Heart right ventricle (tissue), 16 donors: ENCODE data around the gene DNAJC4. TPM values are rescaled to one million over a fixed set of nuclear protein-coding genes. Genes with fewer than 3 reads are reported as not detected.

Source experiments
- ATAC-seq, 8 donors: fragments of 200-7000 bp; cut with Tn5 transposase; one replicate each; pipeline ENCODE4 v1.9.1; 2020; ENCODE audit warnings: mild to moderate bottlenecking in 8 of 8, moderate library complexity in 8 of 8, moderate number of reproducible peaks in 1 of 8
- DNase-seq, 2 donors: peaks; one replicate each; pipeline ENCODE4 v3.0.0-alpha.2; 2020
- H3K27ac ChIP-seq, 10 donors: fragments of 200-600 bp; sonication (generic) in 2 of 10; one replicate each; pipeline versions ENCODE4 v1.5.0 to v1.8.0; 2020 to 2022; ENCODE audit warnings: mild to moderate bottlenecking in 3 of 10
- H3K27me3 ChIP-seq, 7 donors: fragments of 200-600 bp; one replicate each; pipeline ENCODE4 v1.8.0; 2021 to 2022; ENCODE audit warnings: mild to moderate bottlenecking in 2 of 7
- H3K36me3 ChIP-seq, 9 donors: fragments of 200-600 bp; sonication (generic) in 1 of 9; one replicate each; pipeline versions ENCODE4 v1.5.0 to v1.8.0; 2020 to 2022; ENCODE audit warnings: mild to moderate bottlenecking in 2 of 9
- H3K4me1 ChIP-seq, 9 donors: fragments of 200-600 bp; sonication (generic) in 1 of 9; one replicate each; pipeline versions ENCODE4 v1.5.0 to v1.8.0; 2020 to 2022; ENCODE audit warnings: mild to moderate bottlenecking in 4 of 9
- H3K4me3 ChIP-seq, 10 donors: fragments of 200-600 bp; sonication (generic) in 2 of 10; one replicate each; pipeline versions ENCODE4 v1.5.0 to v1.8.0; 2020 to 2022; ENCODE audit warnings: mild to moderate bottlenecking in 7 of 10, moderate library complexity in 2 of 10
- H3K9me3 ChIP-seq, 11 donors: fragments of 200-600 bp in 10 of 11; sonication (generic) in 2 of 11; one replicate each; pipeline versions ENCODE4 v1.5.0 to v1.8.0; 2013 to 2022; ENCODE audit warnings: mild to moderate bottlenecking in 2 of 11, control low read depth in 1 of 11, moderate library complexity in 1 of 11
- WGBS, 2 donors: extraction: QIAGEN DNeasy Blood & Tissue Kit; methylation state at CpG; one replicate each; pipeline ENCODE4 v1.1.7; 2013; ENCODE audit warnings: inconsistent platforms in 1 of 2; 5-methylcytosine and 5-hydroxymethylcytosine counted together
- intact Hi-C, 10 donors: fragments of 100-400 bp; cut with DNase I; formaldehyde crosslinking; loops; one replicate each; pipeline versions ENCODE4 v1.11.1 to v1.14.2; 2022
- polyA plus RNA-seq, 2 donors: library from polyadenylated mRNA; stranded (reverse); fragments of 200-250 nt; gene quantifications; one replicate each; pipeline ENCODE4 v1.2.3, GENCODE V29; 2013
- total RNA-seq, 10 donors: library from RNA; stranded (reverse); fragmentation: NEBNext Ultra II Directional in 3 of 10; extraction: Animal tissue kit (Norgen Biotek cat#: 25700) in 3 of 10; gene quantifications; one replicate each; pipeline versions ENCODE4 v1.2.1 to v1.2.4, GENCODE V29; 2021 to 2023
- TF ChIP-seq, protein P1 (sequence below), 9 donors: fragments of 200-600 bp; sonication (generic) in 2 of 9; IDR thresholded peaks; one replicate each; pipeline versions ENCODE4 v1.5.0 to v1.8.0; 2021 to 2022; ENCODE audit warnings: antibody characterized with exemption in 9 of 9, mild to moderate bottlenecking in 5 of 9, moderate library complexity in 1 of 9
- donor health status: Arrhythmogenic right ventricular cardiomyopathy.
- donor health status: ischemic (EF 13 %, LVEDD 7.1; RV severe dilation, severe dysfunction).
- donor health status: healthy with polysubstance abuse.
- donor health status: DM: no; HTN: yes; CAD: no.
- donor health status: DM: no; HTN: no; CAD: no.
- donor health status: ischemic (EF 25% LVEDD 6.9; RV normal size, moderate dysfunction).
- donor health status: ischemic (EF 25% LVEDD 5.7; RV mildly dilated, moderate dysfunction).
- donor health status: healthy.
- donor health status: DM: yes; HTN: yes; CAD: no.
- donor health status: Ischemic cardiomyopathy.
- donor health status: ischemic (EF 35%, LVEDD 5.7; RV mildly dilated, moderate dysfunction).
- donor health status: nonischemic (EF 11% LVEDD 7.7; RV severe dilation, severe dysfunction).
- donor health status: DM: yes; HTN: yes; CAD: no.
- donor health status: PGD.
- donor health status: ischemic (EF 29% LVEDD 5.4; RV normal size, mild dysfunction).
- donor health status: nonischemic (EF 23%, LVEDD 6.1; RV moderate dilation, normal function).

The DNAJC4 gene
- total and polyA plus RNA-seq, 12 donors, result 46.6 to 173 (median 52.0) TPM

GRCh38 chr11:64252003-64252872 is 21.9 kb downstream of the DNAJC4 start:
- TF ChIP-seq, protein P1, sequence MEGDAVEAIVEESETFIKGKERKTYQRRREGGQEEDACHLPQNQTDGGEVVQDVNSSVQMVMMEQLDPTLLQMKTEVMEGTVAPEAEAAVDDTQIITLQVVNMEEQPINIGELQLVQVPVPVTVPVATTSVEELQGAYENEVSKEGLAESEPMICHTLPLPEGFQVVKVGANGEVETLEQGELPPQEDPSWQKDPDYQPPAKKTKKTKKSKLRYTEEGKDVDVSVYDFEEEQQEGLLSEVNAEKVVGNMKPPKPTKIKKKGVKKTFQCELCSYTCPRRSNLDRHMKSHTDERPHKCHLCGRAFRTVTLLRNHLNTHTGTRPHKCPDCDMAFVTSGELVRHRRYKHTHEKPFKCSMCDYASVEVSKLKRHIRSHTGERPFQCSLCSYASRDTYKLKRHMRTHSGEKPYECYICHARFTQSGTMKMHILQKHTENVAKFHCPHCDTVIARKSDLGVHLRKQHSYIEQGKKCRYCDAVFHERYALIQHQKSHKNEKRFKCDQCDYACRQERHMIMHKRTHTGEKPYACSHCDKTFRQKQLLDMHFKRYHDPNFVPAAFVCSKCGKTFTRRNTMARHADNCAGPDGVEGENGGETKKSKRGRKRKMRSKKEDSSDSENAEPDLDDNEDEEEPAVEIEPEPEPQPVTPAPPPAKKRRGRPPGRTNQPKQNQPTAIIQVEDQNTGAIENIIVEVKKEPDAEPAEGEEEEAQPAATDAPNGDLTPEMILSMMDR (IDR thresholded peaks at IDR 0.05), result peak in 3 of 9 donors; percentile 11 to 37 (median 14)
- Histone ChIP-seq H3K27me3 (no peaks in the 10 kb centered on the region), H3K9me3 (no peaks in the 10 kb centered on the region), H3K27ac (peak overlapping the region in 9 of 10 donors; percentile 71 to 87 (median 84)), H3K4me1 (peaks cover 4 to 43% (median 38%) of the 10 kb centered on the region in 9 donors), H3K4me3 (peak overlapping the region; percentile 70 to 93 (median 84)), H3K36me3 (peaks cover 0 to 31% (median 15%) of the 10 kb centered on the region in 9 donors)
- intact Hi-C loops, result loop anchor here in 3 of 10 donors (2.0 to 5.0 kb wide), 2 partner anchors 15 to 50 kb away; partner anchors contain the start of gene CATSPERZ (in 1 of the 3)
- 10 to 15% methylated on average over 23 of the region's 23 CpGs for WGBS, 2 donors
- DNase-seq, result peak; percentile 60 to 63
- ATAC-seq, result peak in 7 of 8 donors; percentile 16 to 41 (median 34)

- ATAC-seq, result no peak
- Histone ChIP-seq H3K9me3 (no peaks in the 10 kb centered on the region), H3K27me3 (no peaks in the 10 kb centered on the region), H3K4me1 (peaks cover 0 to 39% (median 32%) of the 10 kb centered on the region in 9 donors), H3K27ac (peak overlapping the region in 4 of 10 donors; percentile 5 to 87 (median 85)), H3K4me3 (peak overlapping the region in 7 of 10 donors; percentile 79 to 90 (median 84)), H3K36me3 (peaks cover 0 to 39% (median 17%) of the 10 kb centered on the region in 9 donors)
- WGBS, 2 donors, result 78 to 84% methylated on average over 8 of the region's 8 CpGs
- intact Hi-C loops, result loop anchor here in 3 of 10 donors (2.0 to 5.0 kb wide), 2 partner anchors 14 to 49 kb away; partner anchors contain the start of gene CATSPERZ (in 1 of the 3)
- no peak for DNase-seq
- TF ChIP-seq, protein P1 (IDR thresholded peaks at IDR 0.05), result no peak
These were observed 22.7 kb downstream of the DNAJC4 start for GRCh38 chr11:64253043-64253442.

DNA sequence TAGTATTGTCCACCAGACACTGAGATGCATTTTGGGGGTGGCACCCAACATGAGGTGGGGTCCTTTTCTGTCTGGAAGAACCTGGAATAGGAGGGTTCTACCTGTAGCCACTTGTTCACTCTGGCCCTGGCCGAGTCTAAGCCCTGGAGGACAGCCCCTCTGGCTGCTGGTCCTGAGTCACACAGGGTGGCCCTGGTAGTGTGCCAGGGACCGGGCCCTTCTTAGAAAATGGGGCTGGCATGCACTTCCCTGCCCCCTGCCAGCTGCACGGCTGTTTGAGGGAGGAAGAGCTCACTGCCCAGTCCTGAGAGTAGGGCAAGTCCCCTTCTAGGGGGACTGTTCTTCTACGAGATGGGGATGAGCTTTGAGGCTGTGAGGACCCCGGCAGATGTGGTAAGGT is 23.1 kb downstream of the DNAJC4 start:
- Histone ChIP-seq H3K27ac (peak overlapping the region in 2 of 10 donors; percentile 5 to 85), H3K27me3 (no peaks in the 10 kb centered on the region), H3K36me3 (peaks cover 0 to 44% (median 21%) of the 10 kb centered on the region in 9 donors), H3K4me3 (no peak overlapping the region), H3K4me1 (peaks cover 0 to 39% (median 31%) of the 10 kb centered on the region in 9 donors), H3K9me3 (no peaks in the 10 kb centered on the region)
- TF ChIP-seq, protein P1 (IDR thresholded peaks at IDR 0.05), result no peak
- ATAC-seq, result peak in 3 of 8 donors; percentile 7 to 37 (median 14)
- DNase-seq, result no peak
- intact Hi-C loops, result loop anchor here in 3 of 10 donors (2.0 to 5.0 kb wide), 2 partner anchors 13 to 49 kb away; partner anchors contain the start of gene CATSPERZ (in 1 of the 3)
- 44 to 52% methylated on average over 5 of the region's 5 CpGs for WGBS, 2 donors

DNA sequence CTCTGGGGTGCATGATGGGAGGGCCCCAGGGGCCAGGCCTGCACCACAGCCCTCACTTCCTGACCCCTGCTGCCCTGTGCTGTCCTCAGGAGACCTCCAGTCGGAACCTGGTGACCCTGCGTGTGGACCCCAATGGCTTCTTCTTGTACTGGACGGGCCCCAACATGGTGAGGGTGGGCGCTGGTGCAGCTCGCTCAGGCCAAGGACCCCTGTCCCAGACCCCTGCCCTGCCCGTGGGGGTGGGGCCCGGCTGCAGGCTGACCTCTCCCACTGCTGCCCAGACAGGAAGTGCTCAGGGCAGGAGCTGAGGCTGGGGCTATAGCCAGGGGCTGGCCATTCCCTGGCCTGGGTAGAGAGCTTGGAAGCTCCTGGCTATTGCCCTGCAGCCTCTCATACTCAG is 24.0 kb downstream of the DNAJC4 start:
- H3K36me3 ChIP-seq, result peaks cover 0 to 52% (median 25%) of the 10 kb centered on the region in 9 donors
- intact Hi-C loops, result loop anchor here in 1 of 10 donors (5.0 kb wide), 1 partner anchor 48 kb away; the partner anchor contains the start of gene CATSPERZ
- 87 to 89% methylated on average over 7 of the region's 7 CpGs for WGBS, 2 donors

More for the DNA sequence above, 24.0 kb downstream of the DNAJC4 start:
- DNase-seq (no peak), ATAC-seq (no peak)
- Histone ChIP-seq H3K27ac (no peak overlapping the region), H3K9me3 (no peaks in the 10 kb centered on the region), H3K27me3 (no peaks in the 10 kb centered on the region), H3K4me3 (no peak overlapping the region), H3K4me1 (peaks cover 0 to 39% (median 31%) of the 10 kb centered on the region in 9 donors)
- TF ChIP-seq, protein P1 (IDR thresholded peaks at IDR 0.05), result no peak
